ENCODE measurements around the gene UBE2J2.

DNA sequence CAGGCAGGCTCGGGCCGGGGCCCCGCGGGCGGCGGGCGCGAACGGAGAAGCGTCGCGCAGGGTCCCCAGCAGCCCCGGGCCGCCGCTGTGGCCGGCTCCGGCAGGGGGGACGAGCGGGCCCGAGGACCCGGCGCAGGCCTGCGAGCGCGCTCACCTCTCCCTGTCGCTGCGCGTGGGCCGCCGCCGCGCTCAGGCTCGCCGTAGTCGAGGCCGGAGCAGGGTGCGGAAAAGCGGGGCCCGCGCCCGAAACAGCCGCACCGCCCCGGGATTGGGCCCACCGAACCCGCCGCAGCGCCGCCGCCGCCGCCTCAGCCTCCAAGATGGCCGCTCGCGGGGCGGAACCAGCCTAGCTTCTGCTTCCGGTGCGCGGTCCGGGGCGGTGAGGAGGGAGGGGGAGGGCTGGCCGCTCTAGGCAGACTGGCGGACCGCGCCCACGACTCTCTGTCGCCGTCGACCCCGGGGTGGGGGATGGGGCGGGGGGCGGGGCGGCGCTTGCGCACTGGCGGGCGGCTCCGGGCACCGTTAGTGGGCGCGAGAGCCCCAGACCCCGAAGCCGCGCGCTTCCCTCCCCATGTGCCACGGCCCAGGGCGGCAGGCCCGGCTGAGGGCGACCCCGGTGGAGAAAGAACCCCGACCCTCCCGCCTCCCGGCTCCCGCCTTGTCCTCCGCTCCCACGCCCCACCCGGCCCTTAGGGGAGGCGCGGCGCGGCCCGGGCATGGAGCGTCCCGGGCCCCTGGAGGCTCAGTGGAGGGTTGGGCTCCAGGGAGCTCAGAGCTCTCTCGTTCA is at the start of gene UBE2J2:
- TF ChIP-seq CTCF (IDR thresholded peaks at IDR 0.05), result no peak
- no peak for TF ChIP-seq ZFX (IDR thresholded peaks at IDR 0.05; ENCODE audit: borderline replicate concordance)
